GM12865 (cell line): Measurements from ENCODE around the gene SPAM1.

Experiments used
- DNase-seq: peaks from one replicate; pipeline ENCODE4 v3.0.0; 2010; ENCODE audit warnings: low read depth
- H3K4me3 ChIP-seq: 2 replicates; pipeline ENCODE4 v1.5.1; 2011; ENCODE audit warnings: mild to moderate bottlenecking, low read depth, low read length, control low read depth
- TF ChIP-seq, protein P1 (sequence below): IDR thresholded peaks from 2 replicates; pipeline ENCODE4 v1.5.1; 2011; ENCODE audit warnings: low read length, control low read depth, low read depth, inconsistent platforms; ENCODE audit not compliant: insufficient read depth; ENCODE audit errors: missing control alignments

SPAM1 gene

DNA sequence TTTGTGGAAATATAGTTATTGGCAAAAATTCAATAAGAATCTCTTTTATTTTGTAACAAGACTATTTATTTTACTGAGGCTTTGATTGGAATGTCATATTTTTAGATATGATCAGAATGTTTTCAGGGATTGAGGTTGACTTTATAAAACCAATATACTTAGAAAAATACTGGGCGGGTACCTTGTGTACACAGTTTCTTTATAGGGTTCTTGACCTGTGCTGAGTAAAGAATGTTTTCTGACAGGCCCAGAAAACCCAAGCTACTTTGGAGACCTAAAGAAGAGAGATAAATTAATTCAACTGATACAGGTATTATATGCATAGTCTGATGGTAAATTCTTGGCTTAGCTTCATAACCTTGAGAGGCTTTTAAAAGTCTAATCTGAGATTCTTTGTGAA is 23.9 kb upstream of the SPAM1 start:
- H3K4me3 ChIP-seq, result no peak overlapping the region
- no peak for DNase-seq
- TF ChIP-seq, protein P1, sequence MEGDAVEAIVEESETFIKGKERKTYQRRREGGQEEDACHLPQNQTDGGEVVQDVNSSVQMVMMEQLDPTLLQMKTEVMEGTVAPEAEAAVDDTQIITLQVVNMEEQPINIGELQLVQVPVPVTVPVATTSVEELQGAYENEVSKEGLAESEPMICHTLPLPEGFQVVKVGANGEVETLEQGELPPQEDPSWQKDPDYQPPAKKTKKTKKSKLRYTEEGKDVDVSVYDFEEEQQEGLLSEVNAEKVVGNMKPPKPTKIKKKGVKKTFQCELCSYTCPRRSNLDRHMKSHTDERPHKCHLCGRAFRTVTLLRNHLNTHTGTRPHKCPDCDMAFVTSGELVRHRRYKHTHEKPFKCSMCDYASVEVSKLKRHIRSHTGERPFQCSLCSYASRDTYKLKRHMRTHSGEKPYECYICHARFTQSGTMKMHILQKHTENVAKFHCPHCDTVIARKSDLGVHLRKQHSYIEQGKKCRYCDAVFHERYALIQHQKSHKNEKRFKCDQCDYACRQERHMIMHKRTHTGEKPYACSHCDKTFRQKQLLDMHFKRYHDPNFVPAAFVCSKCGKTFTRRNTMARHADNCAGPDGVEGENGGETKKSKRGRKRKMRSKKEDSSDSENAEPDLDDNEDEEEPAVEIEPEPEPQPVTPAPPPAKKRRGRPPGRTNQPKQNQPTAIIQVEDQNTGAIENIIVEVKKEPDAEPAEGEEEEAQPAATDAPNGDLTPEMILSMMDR, result no peak

DNA sequence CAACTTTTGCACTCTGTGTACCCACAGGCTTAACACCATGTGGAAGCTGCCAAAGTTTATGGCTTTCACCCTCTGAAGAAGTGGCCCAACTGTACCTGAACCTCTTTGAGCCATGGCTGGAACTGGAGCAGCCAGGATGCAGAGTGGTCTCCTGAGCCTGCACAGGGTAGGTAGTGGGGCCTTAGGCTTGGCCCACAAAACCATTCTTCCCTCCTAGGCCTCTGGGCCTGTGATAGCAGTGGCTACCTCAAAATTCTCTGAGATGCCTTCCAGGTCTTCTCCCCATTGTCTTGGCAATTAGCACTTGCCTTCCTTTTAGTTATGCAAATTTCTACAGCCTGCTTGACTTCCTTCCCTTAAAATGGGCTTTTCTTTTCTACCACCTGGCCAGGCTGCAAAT is 19.3 kb upstream of the SPAM1 start:
- no peak for DNase-seq
- TF ChIP-seq, protein P1, result no peak
- no peak overlapping the region for H3K4me3 ChIP-seq

DNA sequence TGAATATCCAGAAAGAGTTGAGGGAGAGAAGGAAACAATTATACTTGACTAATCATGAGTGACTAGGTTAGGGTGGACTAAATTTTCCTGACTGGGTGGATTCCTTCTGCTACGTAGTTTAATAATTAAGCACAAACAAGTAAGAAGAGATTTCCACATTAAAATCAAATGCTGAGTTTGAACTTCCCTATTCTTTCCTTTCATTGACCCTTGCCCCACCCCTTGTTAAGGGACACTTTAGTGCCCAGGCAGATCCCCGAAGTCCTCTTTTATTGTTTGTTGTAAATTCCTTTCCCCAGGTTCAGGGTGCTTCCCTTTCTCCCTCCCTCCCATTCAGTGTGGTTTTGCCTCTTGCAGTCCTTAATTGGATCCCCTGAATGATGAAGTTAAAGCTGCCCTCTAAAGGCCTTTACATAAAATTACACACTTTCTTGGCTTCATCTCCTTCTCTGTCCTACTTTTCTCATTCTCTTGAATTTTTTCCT is 8.8 kb upstream of the SPAM1 start:
- DNase-seq, result peak; percentile 7
- no peak overlapping the region for H3K4me3 ChIP-seq
- TF ChIP-seq, protein P1, result peak; percentile 12

DNA sequence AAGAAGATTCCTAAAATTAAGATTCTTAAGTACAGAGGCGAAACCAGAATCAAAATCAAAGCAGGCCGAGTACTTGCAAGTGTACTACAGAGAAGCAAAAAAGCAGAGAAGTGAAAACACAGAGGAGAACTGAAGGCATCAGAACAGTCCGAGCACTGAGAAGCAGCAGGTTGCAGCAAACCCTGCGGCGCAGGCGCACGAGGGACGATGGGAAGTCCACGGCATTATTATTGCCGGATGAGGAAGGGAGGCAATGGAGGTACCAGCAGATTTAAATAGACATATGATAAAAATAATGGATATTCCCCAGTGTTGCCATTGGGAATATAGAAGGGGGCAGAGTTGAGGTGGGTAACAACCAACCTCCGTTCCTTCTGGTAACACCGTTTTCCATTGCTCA is 7.2 kb upstream of the SPAM1 start:
- no peak for DNase-seq
- H3K4me3 ChIP-seq, result no peak overlapping the region
- TF ChIP-seq, protein P1, result no peak

DNA sequence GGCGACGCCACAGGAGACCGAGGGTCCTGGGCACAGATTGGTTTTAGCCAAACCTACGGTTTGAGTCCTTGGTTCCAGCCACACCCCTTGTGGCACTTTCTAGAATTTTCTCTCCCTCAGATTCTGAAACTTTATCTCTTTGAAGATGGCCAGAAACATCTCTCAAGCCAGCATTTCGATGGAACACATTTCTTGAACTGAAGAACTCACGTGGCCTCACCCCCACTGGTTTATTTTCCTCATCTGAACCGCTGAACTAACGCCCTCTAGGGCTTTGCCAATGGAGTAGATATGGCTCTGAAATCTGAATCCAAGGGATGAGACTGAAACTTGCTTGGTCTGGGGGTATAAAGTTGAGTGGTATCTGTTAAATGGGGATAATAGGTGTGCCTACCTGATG is 6.7 kb upstream of the SPAM1 start:
- no peak overlapping the region for H3K4me3 ChIP-seq
- TF ChIP-seq, protein P1, result no peak
- no peak for DNase-seq

DNA sequence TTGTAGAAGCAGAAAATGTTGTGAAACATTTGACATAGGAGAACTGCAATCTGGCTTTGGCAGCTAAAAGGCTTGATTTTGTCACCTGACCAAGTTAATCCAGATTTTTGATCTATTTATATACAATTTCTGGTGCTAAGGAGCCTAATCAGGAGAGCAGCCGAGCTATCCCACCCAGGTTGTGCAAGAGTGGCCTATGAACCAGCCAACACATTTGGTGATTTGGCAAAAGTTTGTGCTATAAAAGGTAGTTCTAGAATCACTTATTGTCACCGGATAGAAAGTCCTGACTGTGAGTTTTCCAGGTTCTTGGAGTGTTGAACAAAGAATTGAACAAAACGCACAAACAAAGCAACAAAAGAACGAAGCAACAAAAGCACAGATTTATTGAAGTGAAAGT is 1.4 kb upstream of the SPAM1 start:
- no peak for DNase-seq
- no peak overlapping the region for H3K4me3 ChIP-seq
- TF ChIP-seq, protein P1, result no peak

DNA sequence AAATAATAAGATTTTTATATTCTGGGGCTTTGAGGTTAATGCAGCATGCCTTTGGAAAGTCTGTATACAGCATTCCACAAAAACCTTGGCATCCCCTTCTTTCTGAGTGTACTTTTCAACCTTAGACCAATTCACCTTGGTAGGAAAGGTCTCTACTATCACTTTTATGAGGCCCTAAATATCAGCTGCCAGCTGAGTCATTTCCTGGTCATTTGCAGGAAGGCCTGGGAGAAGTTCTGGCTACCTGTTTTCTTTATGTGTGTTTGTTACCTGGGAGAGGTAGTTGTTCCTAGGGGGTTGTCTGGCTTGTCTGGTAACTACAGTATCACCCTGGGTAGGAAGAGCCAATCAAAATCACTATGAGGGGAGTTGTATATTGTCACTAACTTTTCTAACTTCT is 4.1 kb downstream of the SPAM1 start:
- no peak overlapping the region for H3K4me3 ChIP-seq
- no peak for DNase-seq

More for the DNA sequence above, 4.1 kb downstream of the SPAM1 start:
- TF ChIP-seq, protein P1, result no peak
